NB4 (cell line): ENCODE data around the gene MPHOSPH8.
"Not testable (repeated sequence)": the region's sequence is repeated elsewhere in the genome, so short reads cannot be mapped to it uniquely, and the experiment has no call there.

Source experiments
- DNase-seq: peaks from one replicate; pipeline ENCODE4 v3.0.0; 2010; ENCODE audit warnings: low read depth
- H3K4me3 ChIP-seq: one replicate; pipeline ENCODE4 v1.5.1; 2011; ENCODE audit warnings: mild to moderate bottlenecking, low read depth, low read length, moderate library complexity
- CTCF ChIP-seq: IDR thresholded peaks from one replicate; pipeline ENCODE4 v1.5.1; 2012; ENCODE audit warnings: low read depth, low read length
- MAX ChIP-seq: IDR thresholded peaks from 2 replicates; pipeline ENCODE4 v1.6.1; 2011; ENCODE audit warnings: low read depth, low read length
- MYC ChIP-seq: IDR thresholded peaks from 2 replicates; pipeline ENCODE4 v1.6.1; 2011; ENCODE audit warnings: low read depth, low read length
- POLR2A ChIP-seq: IDR thresholded peaks from 2 replicates; pipeline ENCODE4 v1.6.1; 2011; ENCODE audit warnings: mild to moderate bottlenecking; ENCODE audit not compliant: insufficient read length; ENCODE audit errors: extremely low read depth

MPHOSPH8 gene

GRCh38 chr13:19676168-19676567 is 42.7 kb downstream of the MPHOSPH8 start:
- TF ChIP-seq POLR2A: no peak
- TF ChIP-seq CTCF: no peak
- TF ChIP-seq MYC: no peak
- no peak for TF ChIP-seq MAX
- H3K4me3 ChIP-seq: no peak overlapping the region
- DNase-seq: no peak

- no peak overlapping the region for H3K4me3 ChIP-seq
- TF ChIP-seq MAX (no peak), CTCF (no peak), POLR2A (no peak), MYC (no peak)
- DNase-seq: no peak
These were observed 47.3 kb downstream of the MPHOSPH8 start for GRCh38 chr13:19680751-19681150.

DNA sequence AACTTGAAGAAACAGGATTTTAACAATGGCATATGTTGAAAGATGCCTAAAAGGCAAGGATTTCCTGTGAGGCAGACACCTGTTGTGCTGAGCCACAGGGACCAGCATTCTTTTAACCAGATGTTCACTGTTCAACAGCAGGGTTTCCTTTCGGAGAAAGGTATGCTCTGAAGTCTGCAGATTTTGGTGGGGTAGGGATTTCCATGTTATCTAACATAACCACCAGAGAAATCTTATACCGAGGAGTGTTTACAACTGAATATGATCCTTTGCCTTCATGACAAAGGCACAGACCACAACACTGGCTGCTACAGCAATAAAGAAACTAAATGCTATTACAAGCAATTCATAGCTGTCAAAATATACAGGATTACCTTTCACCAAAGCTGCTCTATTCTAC is 48.1 kb downstream of the MPHOSPH8 start:
- no peak for TF ChIP-seq MYC
- TF ChIP-seq POLR2A: no peak
- TF ChIP-seq CTCF: no peak
- no peak for TF ChIP-seq MAX

GRCh38 chr13:19685034-19685433 is 51.6 kb downstream of the MPHOSPH8 start:
- H3K4me3 ChIP-seq: no peak overlapping the region
- TF ChIP-seq MAX (no peak), CTCF (no peak), MYC (no peak), POLR2A (no peak)
- DNase-seq: no peak

More for the DNA sequence above, 48.1 kb downstream of the MPHOSPH8 start:
- H3K4me3 ChIP-seq: no peak overlapping the region
- no peak for DNase-seq

DNA sequence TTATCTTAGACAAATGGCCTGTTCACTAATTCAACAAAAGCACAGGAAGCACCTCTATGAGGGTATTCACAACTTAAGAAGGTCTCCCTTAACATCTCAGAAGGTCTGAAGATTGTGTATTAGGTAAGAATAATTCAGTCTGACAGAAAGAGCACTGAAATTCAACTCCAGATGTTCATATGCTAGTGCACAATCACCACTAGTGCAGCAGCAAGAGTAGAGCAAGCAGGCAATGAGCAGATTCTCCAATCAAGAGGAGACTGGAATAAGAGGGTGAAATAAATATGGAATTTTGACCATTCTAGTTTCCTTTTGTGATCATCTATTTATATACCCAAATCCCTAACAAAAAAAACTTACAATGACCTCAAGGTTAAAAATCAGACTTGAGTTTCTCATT is 52.0 kb downstream of the MPHOSPH8 start:
- TF ChIP-seq CTCF (no peak), POLR2A (no peak), MAX (no peak), MYC (no peak)
- no peak overlapping the region for H3K4me3 ChIP-seq
- no peak for DNase-seq

DNA sequence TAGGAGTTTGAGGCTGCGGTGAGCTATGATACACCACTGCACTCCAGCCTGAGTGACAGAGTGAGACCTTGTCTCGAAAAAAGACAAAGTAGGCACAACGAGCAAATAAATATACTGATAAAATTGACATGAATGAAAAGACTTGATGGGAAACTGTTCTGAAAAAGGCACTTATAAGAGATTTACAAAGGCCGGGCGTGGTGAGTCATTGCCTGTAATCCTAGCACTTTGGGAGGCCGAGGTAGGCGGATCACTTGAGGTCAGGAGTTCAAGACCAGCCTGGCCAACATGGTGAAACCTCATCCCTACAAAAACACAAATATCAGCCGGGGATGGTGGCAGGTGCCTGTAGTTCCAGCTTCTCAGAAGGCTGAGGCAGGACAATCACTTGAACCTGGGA is 58.0 kb downstream of the MPHOSPH8 start:
- DNase-seq, H3K4me3 ChIP-seq: not testable (repeated sequence)
